K562 (cell line): ENCODE results near the gene ZSCAN22. TPM values are rescaled to one million over a fixed set of nuclear protein-coding genes. Genes with fewer than 3 reads are reported as not detected.

Experiments used
- ADNP ChIP-seq: fragments of 200-800 bp; sonication (Bioruptor generic); IDR thresholded peaks from 2 replicates; pipeline ENCODE4 v1.6.1; 2016; ENCODE audit warnings: missing genetic modification characterization, missing compliant biosample characterization
- BHLHE40 ChIP-seq: IDR thresholded peaks from 2 replicates; pipeline ENCODE4 v1.6.1; 2011; ENCODE audit warnings: low read length, improper control_type of control experiment
- BRCA1 ChIP-seq, 2 experiments: fragments of 450-650 bp in 1 of 2; sonication (generic) in 1 of 2; formaldehyde crosslinking in 1 of 2; IDR thresholded peaks; 2 replicates each; pipeline versions ENCODE4 v1.5.0 to v1.6.1; 2017 to 2020; ENCODE audit warnings: mild to moderate bottlenecking in 1 of 2, missing genetic modification reagents in 1 of 2
- CBFA2T2 ChIP-seq: fragments of 450-650 bp; conservative IDR thresholded peaks from 2 replicates; pipeline ENCODE4 v1.6.1; 2017; ENCODE audit warnings: mild to moderate bottlenecking
- CCAR2 ChIP-seq: fragments of 200-400 bp; formaldehyde crosslinking; IDR thresholded peaks from 2 replicates; pipeline ENCODE4 v1.6.1; 2017; ENCODE audit warnings: mild to moderate bottlenecking, low read depth, low read length
- DEAF1 ChIP-seq: fragments of 450-650 bp; formaldehyde crosslinking; IDR thresholded peaks from 2 replicates; pipeline ENCODE4 v1.4.0; 2020; ENCODE audit warnings: mild to moderate bottlenecking, moderate library complexity
- FIP1L1 ChIP-seq: fragments of 200-400 bp; formaldehyde crosslinking; IDR thresholded peaks from 2 replicates; pipeline ENCODE4 v1.6.1; 2018; ENCODE audit warnings: mild to moderate bottlenecking, low read depth, low read length; ENCODE audit not compliant: poor library complexity, severe bottlenecking
- GTF2A2 ChIP-seq: IDR thresholded peaks from 2 replicates; pipeline ENCODE4 v1.6.1; 2016; ENCODE audit warnings: mild to moderate bottlenecking, missing genetic modification characterization, missing compliant biosample characterization
- HMGN3 ChIP-seq: IDR thresholded peaks from 2 replicates; pipeline ENCODE4 v1.6.1; 2011; ENCODE audit warnings: borderline replicate concordance, low read depth, mild to moderate bottlenecking, mixed read lengths, low read length; ENCODE audit not compliant: insufficient read length; ENCODE audit errors: extremely low read depth
- MAFK ChIP-seq: IDR thresholded peaks from 2 replicates; pipeline ENCODE4 v1.6.1; 2011; ENCODE audit warnings: low read length, improper control_type of control experiment
- NFXL1 ChIP-seq: fragments of 450-650 bp; formaldehyde crosslinking; IDR thresholded peaks from 2 replicates; pipeline ENCODE4 v1.4.0; 2021; ENCODE audit warnings: mild to moderate bottlenecking
- PURB ChIP-seq: sonication (generic); formaldehyde crosslinking; IDR thresholded peaks from 2 replicates; pipeline ENCODE4 v1.9.0; 2021; ENCODE audit warnings: low read depth, mild to moderate bottlenecking, missing genetic modification reagents
- RFX7 ChIP-seq: fragments of 250-450 bp; sonication (Bioruptor Pico); IDR thresholded peaks from 2 replicates; pipeline ENCODE4 v1.5.1; 2021; ENCODE audit warnings: mild to moderate bottlenecking
- SMARCA4 ChIP-seq: fragments of 450-650 bp; IDR thresholded peaks from 2 replicates; pipeline ENCODE4 v1.6.1; 2016
- TRIM24 ChIP-seq, 2 experiments: fragments of 450-650 bp; IDR thresholded peaks; 2 replicates each; pipeline ENCODE4 v1.6.1; 2016
- XRCC4 ChIP-seq: IDR thresholded peaks from one replicate; pipeline ENCODE4 v1.6.1; 2011; ENCODE audit not compliant: insufficient read depth, insufficient read length; ENCODE audit errors: extremely low read depth
- ZNF239 ChIP-seq: fragments of 250-450 bp; sonication (Bioruptor Pico); IDR thresholded peaks from 2 replicates; pipeline ENCODE4 v1.4.0; 2020; ENCODE audit warnings: mild to moderate bottlenecking
- ZNF347 ChIP-seq: fragments of 450-650 bp; formaldehyde crosslinking; IDR thresholded peaks from 2 replicates; pipeline ENCODE4 v1.4.0; 2020; ENCODE audit warnings: low read depth, mild to moderate bottlenecking, moderate library complexity
- ZNF408 ChIP-seq: fragments of 250-450 bp; sonication (Bioruptor Pico); IDR thresholded peaks from 2 replicates; pipeline ENCODE4 v1.4.0; 2020; ENCODE audit warnings: low read depth, mild to moderate bottlenecking, moderate library complexity
- ZNF431 ChIP-seq: sonication (generic); formaldehyde crosslinking; IDR thresholded peaks from 2 replicates; pipeline ENCODE4 v1.8.0; 2022; ENCODE audit warnings: mild to moderate bottlenecking, missing genetic modification reagents
- polyA plus RNA-seq, 8 experiments: library from polyadenylated mRNA; depleted of rRNA in 4 of 8; stranded (reverse) in 5 of 8; unstranded in 3 of 8; fragments of >200 nt; fragmentation: Nextera tagmentation in 2 of 8; fragmentation: Illumina TruSeq in 1 of 8; extraction: Ambion mirVana in 2 of 8; extraction: Trizol in 1 of 8; gene quantifications; 2 replicates each; pipeline versions ENCODE4 v1.2.1 to v1.2.3, GENCODE V29; 2011 to 2014; ENCODE audit warnings: inconsistent platforms in 1 of 8, missing spikeins in 1 of 8
- total RNA-seq, 7 experiments: library from RNA; depleted of rRNA in 6 of 7; stranded (reverse); fragments of >200 nt in 6 of 7; fragmentation: Illumina TruSeq in 2 of 7; extraction: Trizol in 2 of 7; gene quantifications; 2 replicates each; pipeline versions ENCODE4 v1.2.1 to v1.2.3, GENCODE V29; 2011 to 2021; ENCODE audit warnings: low replicate concordance in 1 of 7

The ZSCAN22 gene
- total and polyA plus RNA-seq, 9 of the 15 experiments (the other 6 are each of a cell fraction or from before 2014, with no cell fraction given), result 0.98 to 5.3 (median 3.0) TPM

- no peak for TF ChIP-seq FIP1L1
- no peak for TF ChIP-seq CCAR2
- TF ChIP-seq TRIM24 (IDR thresholded peaks at IDR 0.05), result no peak
- no peak for TF ChIP-seq ZNF347
- no peak for TF ChIP-seq BRCA1 (IDR thresholded peaks at IDR 0.05)
- TF ChIP-seq BRCA1 (CRISPR knock-in tag; IDR thresholded peaks at IDR 0.05), result no peak
- TF ChIP-seq SMARCA4, result peak; percentile 57
- TF ChIP-seq NFXL1 (CRISPR knock-in tag), result no peak
- TF ChIP-seq BHLHE40, result no peak
- no peak for TF ChIP-seq GTF2A2 (tag)
- peak; percentile 71 for TF ChIP-seq ZNF431 (CRISPR knock-in tag)
- TF ChIP-seq CBFA2T2, result no peak
- no peak for TF ChIP-seq MAFK
- no peak for TF ChIP-seq DEAF1 (CRISPR knock-in tag)
- TF ChIP-seq ZNF408 (CRISPR knock-in tag), result no peak
- no peak for TF ChIP-seq ZNF239
- no peak for TF ChIP-seq PURB (CRISPR knock-in tag)
- no peak for TF ChIP-seq ADNP (tag)
- no peak for TF ChIP-seq XRCC4
- peak; percentile 64 for TF ChIP-seq HMGN3
- TF ChIP-seq RFX7 (CRISPR knock-in tag), result no peak
These were observed 47.5 kb upstream of the ZSCAN22 start (continued) for GRCh38 chr19:58279042-58279924.
